Measurements from ENCODE around the gene IL6. TPM values are rescaled to one million over a fixed set of nuclear protein-coding genes. Genes with fewer than 3 reads are reported as not detected.
"Not testable (repeated sequence)": the region's sequence is repeated elsewhere in the genome, so short reads cannot be mapped to it uniquely, and the experiment has no call there.

The IL6 gene
- total and polyA plus RNA-seq, 9 of the 15 experiments (the other 6 are each of a cell fraction or from before 2014, with no cell fraction given), result 0.76 to 2.9 (median 1.5) TPM

- TF ChIP-seq ZNF584 (CRISPR knock-in tag; IDR thresholded peaks at IDR 0.05; ENCODE audit: low read depth) (peak; percentile 56; the same call in 1 of the 2 replicates), ZNF79 (CRISPR knock-in tag; IDR thresholded peaks at IDR 0.05; ENCODE audit: low read depth) (peak; percentile 62; the same call in 1 of the 2 replicates), SMAD4 (CRISPR knock-in tag; conservative IDR thresholded peaks at IDR 0.05) (peak; percentile 80), TFAP4 (CRISPR knock-in tag; IDR thresholded peaks at IDR 0.05; ENCODE audit: borderline replicate concordance) (peak; percentile 47; the same call in 1 of the 2 replicates), KAT7 (CRISPR knock-in tag; IDR thresholded peaks at IDR 0.05; ENCODE audit: borderline replicate concordance) (peak; percentile 36; the same call in 1 of the 2 replicates), E2F4 (CRISPR knock-in tag; IDR thresholded peaks at IDR 0.05; ENCODE audit: low read depth) (peak; percentile 70; the same call in 1 of the 2 replicates), ATF4 (CRISPR knock-in tag; IDR thresholded peaks at IDR 0.05) (peak; percentile 65; the same call in 1 of the 2 replicates), ZNF740 (tag; IDR thresholded peaks at IDR 0.05) (peak in 1 of 2 experiments; percentile 66; a peak in 1 of 4 replicates)
- TF ChIP-seq ZNF740 (CRISPR knock-in tag; IDR thresholded peaks at IDR 0.05), result not testable (repeated sequence)
Observed at GRCh38 chr7:22709062-22709829, 17.8 kb upstream of the IL6 start (continued).
